LNCAP (cell line): ENCODE results near the gene USH1C.

Source experiments
- TF ChIP-seq, protein P1 (sequence below): fragments of 450-650 bp; IDR thresholded peaks from 2 replicates; pipeline ENCODE4 v1.5.1; 2017; ENCODE audit warnings: mild to moderate bottlenecking

Gene USH1C

DNA sequence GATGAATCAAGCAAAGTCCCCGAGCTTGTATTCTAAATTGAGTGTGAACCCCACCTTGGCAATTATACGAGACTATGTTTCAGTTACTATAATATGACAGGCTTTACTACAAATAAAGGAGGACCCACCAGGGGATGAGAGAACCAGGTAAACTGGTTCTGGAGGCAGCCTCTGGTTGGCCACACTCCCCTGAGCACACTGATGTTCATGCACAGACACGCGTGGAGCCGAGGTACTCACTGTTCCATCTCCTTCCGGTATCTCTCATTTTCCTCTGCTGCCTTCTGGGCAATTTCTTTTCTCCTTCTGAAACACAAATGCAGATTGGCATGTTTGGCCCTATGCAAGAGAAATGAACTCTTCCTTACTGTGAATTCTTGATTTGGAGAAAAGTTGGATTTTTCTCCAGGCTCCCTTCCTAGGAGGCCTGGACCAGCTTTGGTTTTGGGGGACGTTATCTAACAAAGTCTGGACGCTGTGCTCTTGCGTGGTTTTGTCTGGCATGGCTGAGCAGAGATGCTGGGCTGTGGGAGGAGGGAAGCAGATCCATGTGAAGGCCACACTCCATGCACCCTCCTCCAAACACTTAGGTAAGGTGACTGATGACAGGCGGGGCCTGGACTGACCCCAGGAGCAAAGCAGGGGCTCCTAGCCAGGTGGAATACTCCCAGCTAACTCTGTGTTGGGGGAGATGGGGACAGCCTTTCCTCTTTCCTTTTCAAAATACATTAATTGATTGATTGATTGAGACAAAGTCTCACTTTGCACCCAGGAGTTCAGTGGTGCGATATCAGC is 22.9 kb downstream of the USH1C start:
- TF ChIP-seq, protein P1, sequence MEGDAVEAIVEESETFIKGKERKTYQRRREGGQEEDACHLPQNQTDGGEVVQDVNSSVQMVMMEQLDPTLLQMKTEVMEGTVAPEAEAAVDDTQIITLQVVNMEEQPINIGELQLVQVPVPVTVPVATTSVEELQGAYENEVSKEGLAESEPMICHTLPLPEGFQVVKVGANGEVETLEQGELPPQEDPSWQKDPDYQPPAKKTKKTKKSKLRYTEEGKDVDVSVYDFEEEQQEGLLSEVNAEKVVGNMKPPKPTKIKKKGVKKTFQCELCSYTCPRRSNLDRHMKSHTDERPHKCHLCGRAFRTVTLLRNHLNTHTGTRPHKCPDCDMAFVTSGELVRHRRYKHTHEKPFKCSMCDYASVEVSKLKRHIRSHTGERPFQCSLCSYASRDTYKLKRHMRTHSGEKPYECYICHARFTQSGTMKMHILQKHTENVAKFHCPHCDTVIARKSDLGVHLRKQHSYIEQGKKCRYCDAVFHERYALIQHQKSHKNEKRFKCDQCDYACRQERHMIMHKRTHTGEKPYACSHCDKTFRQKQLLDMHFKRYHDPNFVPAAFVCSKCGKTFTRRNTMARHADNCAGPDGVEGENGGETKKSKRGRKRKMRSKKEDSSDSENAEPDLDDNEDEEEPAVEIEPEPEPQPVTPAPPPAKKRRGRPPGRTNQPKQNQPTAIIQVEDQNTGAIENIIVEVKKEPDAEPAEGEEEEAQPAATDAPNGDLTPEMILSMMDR: no peak

GRCh38 chr11:17519061-17519885 is 24.9 kb downstream of the USH1C start:
- TF ChIP-seq, protein P1: no peak

DNA sequence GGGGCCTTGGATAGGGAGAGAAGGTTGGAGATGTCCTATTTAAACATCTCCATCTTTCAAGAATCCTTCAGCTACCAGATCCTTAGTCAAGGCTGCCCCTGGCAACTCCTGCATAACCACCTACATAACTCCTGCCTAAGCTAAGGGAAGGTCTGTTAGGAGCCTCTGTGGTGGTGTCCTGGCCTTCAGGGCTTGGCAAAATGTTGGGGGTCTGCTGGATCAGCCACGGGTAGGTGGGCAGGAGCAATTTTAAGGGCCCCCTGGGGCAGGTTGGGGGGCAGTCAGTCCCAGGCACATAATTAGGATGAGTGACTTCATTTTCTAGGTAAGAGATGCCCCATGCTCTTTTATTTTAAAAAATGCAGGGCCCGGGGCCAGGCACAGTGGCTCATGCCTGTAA is 25.9 kb downstream of the USH1C start:
- TF ChIP-seq, protein P1: no peak

DNA sequence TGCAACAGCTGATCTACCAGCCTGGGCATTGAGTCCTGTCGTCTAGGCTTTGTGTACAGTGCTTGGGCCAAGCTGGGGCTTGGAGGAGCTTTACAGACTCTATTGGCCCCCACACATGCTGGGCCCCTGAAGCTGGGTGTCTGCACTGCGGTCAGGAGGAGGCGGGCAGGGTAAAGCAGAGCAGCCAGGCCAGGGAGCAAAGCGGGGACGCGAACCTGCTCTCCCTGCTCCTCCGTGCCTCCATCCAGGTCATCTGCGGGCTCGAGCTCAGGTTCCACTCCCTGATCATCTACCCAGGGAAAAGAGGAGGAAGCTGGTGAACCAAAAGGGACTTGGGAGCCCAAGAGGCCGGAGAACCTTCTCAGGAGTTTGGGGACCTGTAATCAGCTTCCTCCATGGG is 27.0 kb downstream of the USH1C start:
- TF ChIP-seq, protein P1: no peak

- TF ChIP-seq, protein P1: no peak
Measured at GRCh38 chr11:17516551-17517150, 27.6 kb downstream of the USH1C start.

- TF ChIP-seq, protein P1: no peak
Measured at GRCh38 chr11:17515443-17516176, 28.6 kb downstream of the USH1C start.

DNA sequence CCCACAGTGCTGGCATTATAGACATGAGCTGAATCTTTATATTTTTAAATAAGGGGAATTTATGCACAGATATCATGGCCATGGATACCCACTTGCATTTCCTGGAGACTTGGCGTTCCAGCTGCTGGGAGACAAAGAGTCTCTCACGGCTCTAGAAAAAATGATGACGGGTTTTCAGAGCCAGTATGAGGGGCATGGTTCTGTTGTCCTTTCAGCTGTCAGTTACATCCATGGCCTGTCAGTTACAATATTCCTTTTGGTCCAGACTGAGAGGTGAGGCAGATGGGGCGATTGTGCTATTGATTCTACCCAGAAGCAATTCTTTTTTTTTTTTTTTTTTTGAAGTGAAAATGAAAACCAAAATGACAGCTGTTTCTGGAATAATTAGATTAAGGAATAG is 29.7 kb downstream of the USH1C start:
- TF ChIP-seq, protein P1: no peak
